ENCODE data around the gene CHST13.

CHST13 gene, protein sequence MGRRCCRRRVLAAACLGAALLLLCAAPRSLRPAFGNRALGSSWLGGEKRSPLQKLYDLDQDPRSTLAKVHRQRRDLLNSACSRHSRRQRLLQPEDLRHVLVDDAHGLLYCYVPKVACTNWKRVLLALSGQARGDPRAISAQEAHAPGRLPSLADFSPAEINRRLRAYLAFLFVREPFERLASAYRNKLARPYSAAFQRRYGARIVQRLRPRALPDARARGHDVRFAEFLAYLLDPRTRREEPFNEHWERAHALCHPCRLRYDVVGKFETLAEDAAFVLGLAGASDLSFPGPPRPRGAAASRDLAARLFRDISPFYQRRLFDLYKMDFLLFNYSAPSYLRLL

DNA sequence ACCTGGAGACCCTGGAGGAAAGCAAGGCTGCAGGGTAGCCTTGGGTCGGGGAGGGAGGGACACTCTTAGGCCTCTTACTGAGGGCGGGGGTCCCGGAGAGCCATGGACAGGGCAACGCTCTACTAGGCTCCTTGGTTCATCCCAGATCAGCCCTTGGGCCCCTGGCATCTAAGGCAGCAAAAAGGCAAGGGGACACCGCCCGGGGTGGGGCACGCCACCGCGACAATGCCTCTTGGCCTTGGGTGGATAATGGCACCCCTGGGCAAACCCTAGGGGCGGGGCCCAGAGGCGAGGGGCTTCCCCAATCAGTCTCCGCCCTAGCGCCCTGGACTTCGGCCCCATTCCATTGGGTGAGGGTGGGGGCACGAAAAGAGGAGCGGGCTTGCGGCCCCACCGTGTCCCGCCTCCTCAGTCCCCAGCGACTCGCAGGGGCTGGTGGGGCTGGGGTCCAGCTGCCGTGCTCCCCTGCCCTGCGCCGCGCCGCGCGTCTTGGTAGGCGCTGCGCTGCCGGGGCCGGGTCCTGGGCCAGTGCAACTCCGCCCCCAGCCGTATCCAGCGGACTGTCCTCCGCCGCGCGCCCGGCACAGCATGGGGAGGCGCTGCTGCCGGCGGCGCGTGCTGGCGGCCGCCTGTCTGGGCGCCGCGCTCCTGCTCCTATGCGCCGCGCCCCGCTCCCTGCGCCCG is at the start of gene CHST13:
TSS of gene CHST13 (plus strand) at position 411 of the 684 bp plus-strand sequence. CDS start at position 589, 178 bp downstream.
- no peak for DNase-seq (ENCODE audit: low read depth in 2 of 2)

- DNase-seq (ENCODE audit: low read depth in 2 of 2), result peak in 1 of 2 experiments; percentile 20
These were observed 49.2 kb upstream of the CHST13 start for GRCh38 chr3:126474498-126475412.

- peak; percentile 85 to 89 for DNase-seq (ENCODE audit: low read depth in 2 of 2)
These were observed 48.4 kb upstream of the CHST13 start, which contains the start of gene ZXDC for GRCh38 chr3:126475413-126476114. ZXDC (minus strand) TSS chr3:126475891; CDS start chr3:126475865, 26 bp downstream.

GRCh38 chr3:126476166-126477060 is 47.5 kb upstream of the CHST13 start:
- DNase-seq (ENCODE audit: low read depth in 2 of 2), result no peak

GRCh38 chr3:126477061-126477380 is 46.9 kb upstream of the CHST13 start:
- no peak for DNase-seq (ENCODE audit: low read depth in 2 of 2)

- no peak for DNase-seq (ENCODE audit: low read depth in 2 of 2)
These were observed 45.2 kb upstream of the CHST13 start for GRCh38 chr3:126478581-126479310.

DNA sequence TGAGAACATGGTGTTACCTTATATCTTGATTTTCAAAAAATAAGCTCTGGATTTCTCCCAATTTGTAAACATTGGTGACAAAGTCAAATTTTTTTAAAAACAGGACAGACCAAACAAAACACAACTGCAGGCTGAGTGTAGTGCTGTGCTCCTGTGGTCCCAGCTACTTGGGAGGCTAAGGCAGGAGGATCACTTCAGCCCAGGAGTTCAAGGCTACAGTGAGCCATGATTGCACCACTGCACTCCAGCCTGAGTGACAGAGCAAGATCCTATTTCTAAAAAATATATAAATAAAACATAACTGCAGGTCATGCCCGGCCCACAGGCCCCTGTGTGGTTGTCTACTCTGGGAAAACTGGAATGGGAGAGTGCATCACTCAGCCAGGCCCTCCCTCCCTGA is 44.3 kb upstream of the CHST13 start:
- DNase-seq (ENCODE audit: low read depth in 2 of 2), result no peak

DNA sequence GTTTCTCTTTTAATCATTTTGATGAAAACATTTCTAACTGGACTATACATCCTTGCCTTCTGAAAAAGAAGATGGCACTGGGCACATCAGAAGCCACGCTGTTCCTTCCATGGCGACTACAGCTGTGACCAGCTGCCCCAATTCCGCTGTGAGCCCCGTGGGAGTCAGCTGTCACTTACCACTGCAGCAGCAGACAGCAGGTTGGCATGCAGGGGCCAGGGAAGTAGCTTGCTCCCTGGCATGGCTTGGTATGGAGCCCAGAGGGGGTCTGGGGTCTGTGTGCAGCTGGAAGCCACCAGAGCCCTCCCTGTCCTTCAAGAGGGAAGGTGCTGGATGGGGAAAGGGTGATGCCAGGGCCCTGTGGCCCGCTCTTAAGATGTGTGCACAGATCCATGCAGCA is 43.7 kb upstream of the CHST13 start:
- no peak for DNase-seq (ENCODE audit: low read depth in 2 of 2)

GRCh38 chr3:126480861-126481260 is 43.1 kb upstream of the CHST13 start:
- DNase-seq (ENCODE audit: low read depth in 2 of 2), result no peak

DNA sequence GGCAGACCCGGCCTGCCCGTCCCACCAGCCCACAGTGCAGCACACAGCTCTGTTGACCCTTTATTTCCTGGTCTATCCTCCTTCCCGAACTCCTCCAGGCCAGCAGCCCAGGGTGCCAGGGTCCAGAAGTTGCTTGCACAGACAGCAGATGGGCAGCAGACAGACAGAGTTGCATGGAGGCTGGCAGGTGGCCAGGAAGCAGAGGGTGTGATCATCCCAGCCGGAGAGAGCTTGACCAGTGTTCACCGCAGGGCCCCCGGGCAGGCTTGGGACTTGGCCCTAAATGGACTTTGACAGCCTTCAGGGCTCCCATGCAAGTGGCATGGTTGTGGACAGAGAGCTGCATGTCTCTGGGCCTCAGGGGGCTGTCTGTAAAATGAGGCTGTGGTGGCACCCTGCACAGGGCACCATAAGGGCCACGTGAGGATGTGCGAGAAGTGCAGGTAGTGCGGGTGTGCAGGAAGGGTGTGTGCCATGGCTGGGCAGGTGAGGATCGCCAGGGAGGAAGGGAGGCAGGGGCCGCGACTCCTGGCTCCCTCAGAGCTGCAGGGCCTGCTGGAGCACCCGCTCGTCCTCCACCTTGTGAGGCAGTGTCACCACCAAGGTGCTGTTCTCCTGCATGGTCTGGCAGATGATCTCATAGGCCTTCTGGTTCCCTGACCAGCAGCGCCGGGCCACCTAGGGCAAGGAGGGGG is 42.0 kb upstream of the CHST13 start:
- no peak for DNase-seq (ENCODE audit: low read depth in 2 of 2)

DNA sequence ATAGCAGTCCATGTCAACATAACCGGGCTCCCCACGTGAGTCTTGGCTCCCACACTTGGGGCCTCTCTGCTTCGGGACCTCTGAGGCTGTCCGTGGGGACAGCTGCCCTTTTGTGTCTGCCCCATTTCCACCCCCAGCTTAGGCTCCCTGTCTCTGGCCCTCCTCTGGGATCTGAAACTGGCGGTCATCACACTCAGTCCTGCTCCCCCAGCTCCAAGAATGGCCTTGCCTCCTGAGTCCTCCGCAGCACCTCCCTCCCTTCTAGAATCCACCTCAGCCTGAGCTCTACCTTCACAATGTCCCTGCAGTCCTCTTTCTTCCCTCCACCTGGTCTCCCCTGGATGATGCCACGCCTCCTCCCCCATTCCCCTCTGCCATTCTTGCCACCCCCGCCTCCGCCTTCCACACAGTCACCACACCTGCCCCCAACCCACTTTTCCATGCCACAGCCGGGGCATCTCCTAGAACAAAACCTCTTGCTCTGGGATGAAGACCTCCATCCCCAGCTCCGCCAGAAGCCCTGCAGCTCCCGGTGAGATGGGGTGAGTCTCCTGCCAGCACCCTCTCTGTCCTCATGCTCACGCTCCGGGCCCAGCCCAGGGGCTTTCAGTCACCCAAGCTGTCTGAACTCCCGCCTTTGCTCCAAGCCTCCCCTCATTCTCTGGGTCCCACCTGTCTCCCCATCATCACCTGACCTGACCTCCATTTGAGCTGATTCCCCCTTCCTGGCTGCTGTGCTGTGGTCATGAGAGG is 41.3 kb upstream of the CHST13 start:
- no peak for DNase-seq (ENCODE audit: low read depth in 2 of 2)

GRCh38 chr3:126483321-126483761 is 40.6 kb upstream of the CHST13 start:
- DNase-seq (ENCODE audit: low read depth in 2 of 2), result no peak

- DNase-seq (ENCODE audit: low read depth in 2 of 2), result no peak
These were observed 39.8 kb upstream of the CHST13 start for GRCh38 chr3:126484148-126484547.

- DNase-seq (ENCODE audit: low read depth in 2 of 2), result no peak
These were observed 39.3 kb upstream of the CHST13 start for GRCh38 chr3:126484662-126485061.

DNA sequence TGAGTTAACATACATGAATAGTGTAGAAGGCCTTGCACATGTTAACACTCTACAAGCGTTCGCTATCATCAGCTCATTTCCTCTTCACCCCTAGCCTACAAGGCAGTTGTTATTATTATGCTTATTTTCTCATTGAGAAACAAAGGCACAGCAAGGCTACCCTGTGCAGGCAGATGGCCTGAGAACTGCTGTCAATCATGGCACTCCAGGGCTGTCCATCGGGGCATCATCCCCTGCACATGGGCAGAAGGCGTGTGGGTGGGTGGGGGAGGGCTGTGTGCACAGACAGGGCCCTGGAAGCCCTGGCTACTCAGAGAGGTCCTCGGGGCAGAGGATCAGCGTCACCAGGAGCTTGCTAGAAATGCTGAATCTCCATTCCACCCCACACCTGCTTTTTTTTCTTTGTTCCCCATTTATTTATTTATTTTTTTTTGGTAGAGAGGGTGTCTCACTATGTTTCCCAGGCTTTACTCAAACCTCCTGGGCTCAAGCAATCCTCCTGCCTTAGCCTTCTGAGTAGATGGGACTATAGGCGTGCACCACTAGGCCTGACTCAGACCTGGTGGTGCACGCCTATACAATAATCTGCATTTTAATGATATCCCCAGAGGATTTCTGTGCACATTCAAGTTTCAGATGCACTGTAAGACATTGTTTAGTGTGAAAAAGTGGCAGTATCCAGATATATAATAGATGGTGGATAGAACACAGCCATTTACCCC is 38.6 kb upstream of the CHST13 start:
- no peak for DNase-seq (ENCODE audit: low read depth in 2 of 2)

GRCh38 chr3:126485956-126486355 is 38.0 kb upstream of the CHST13 start:
- no peak for DNase-seq (ENCODE audit: low read depth in 2 of 2)

GRCh38 chr3:126486360-126486847 is 37.6 kb upstream of the CHST13 start:
- DNase-seq (ENCODE audit: low read depth in 2 of 2), result no peak

Data from stimulated activated CD4-positive, alpha-beta T cell treated with anti-CD3 and anti-CD28 coated beads, Interleukin-12 subunit alpha, Interleukin-12 subunit beta, amount 100 ng/mL, for 24 hours (primary cell).